Measurements from ENCODE around the gene DAPK3.
"Not testable (repeated sequence)": the region's sequence is repeated elsewhere in the genome, so short reads cannot be mapped to it uniquely, and the experiment has no call there.

Gene DAPK3

DNA sequence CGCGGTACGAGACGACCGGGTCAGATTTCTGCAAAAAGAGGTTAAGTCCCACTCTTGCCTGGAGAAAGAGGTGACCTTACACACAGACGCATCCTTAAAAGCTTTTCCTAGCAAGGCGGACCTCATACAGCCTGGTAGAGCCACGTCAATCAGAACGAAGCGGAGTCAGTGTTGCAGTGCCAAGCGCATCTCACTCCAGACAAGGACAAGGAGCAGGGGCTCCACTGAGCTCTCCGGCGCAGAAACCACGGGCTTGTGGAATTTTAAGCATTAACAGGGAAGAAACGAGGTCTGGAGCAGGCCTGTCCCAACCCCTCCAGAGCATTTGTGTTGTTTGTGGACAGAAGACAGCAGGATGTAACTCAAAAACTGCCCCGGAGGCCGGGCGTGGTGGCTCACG, 7.2 kb upstream of the DAPK3 start:
- DNase-seq (ENCODE audit: low spot score) = no peak

DNA sequence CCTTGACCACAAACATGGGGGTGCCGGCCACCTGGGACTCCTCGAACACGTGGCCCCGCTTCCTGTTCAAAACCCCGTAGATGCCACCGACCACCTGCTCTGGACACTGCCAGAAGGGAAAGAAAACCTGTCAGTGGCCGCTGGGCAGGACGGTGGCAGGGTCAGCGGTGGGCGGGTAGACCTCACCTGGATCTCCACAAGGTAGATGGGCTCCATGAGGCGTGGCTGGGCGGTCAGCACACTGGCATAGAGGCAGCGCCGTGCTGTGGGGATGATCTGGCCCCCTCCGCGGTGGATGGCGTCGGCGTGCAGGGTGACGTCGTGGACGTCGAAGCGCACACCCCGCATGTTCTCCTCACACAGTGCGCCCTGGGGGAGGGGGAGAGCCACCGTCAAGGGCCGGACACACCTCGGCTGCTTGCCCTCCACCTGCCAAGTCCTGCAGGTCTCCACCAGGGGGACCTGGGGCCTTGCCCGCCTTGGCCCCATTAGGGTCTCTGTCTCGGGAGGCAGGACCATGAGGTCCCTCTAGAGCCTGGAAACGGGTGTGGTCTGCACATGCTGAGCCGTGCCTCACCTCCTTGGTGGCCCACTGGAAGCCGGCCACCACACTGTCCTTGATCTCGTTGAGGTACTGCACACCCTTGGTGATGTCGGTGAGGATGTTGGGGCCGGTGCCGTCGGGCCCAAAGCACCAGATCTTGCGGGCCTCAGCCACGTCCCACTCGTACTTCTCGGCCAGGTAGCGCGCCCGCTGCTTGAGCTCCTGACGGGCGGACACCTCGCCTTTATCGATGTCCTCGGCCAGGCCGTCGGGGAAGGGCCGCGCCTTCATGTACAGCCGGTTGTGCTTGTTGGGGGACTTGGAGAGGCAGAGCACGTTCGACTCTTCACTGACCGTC, 6.6 kb upstream of the DAPK3 start:
- DNase-seq (ENCODE audit: low spot score) = no peak

- DNase-seq (ENCODE audit: low spot score) = no peak
Observed at GRCh38 chr19:3976495-3977241, 5.8 kb upstream of the DAPK3 start.

- no peak for DNase-seq (ENCODE audit: low spot score)
Observed at GRCh38 chr19:3975637-3976087, 4.8 kb upstream of the DAPK3 start.

- DNase-seq (ENCODE audit: low spot score) = no peak
Observed at GRCh38 chr19:3975144-3975543, 4.2 kb upstream of the DAPK3 start.

GRCh38 chr19:3970313-3970807, 539 bp downstream of the DAPK3 start:
- DNase-seq (ENCODE audit: low spot score) = no peak

DNA sequence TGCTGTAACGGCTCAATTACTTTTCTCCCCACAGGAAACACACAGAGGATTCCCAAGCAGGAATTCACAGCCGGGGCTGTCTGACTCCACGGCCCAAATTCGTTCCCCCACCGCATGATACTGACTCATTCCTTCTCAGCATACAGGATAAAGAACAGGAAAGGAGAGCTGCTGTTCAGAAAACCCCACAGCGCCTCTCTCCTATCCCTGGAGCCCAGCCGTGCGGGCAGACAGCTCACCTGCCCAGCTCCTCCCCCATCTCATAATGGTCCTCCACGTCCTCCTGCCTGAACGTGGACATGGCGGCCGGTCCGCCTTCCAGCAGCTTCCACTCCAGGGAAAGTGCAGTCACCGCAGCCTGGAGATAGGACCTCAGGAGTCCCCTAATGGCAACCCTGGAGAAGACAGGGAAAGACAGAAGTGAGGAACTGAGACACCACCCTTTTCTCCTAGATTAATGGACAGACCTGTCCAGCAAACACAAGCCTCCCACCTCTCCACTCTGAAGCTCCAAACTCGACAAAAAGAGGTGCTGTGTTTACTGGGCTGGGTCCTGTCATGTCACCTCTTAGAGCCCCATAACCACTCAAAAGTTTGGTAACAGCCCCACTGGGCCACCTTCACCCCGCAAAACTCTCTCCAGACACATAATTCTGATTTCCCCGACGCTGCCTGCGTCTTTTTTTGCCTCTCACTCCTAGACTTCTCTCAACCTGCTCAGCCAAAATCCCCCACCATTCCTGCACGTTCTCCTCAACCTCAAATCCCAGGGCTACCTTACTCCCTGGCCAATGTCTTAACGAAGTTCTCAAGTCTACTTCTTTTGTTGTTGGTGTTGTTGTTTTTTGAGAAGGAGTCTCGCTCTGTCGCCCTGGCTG, 1.2 kb downstream of the DAPK3 start:
- DNase-seq (ENCODE audit: low spot score) = no peak

- peak; percentile 96 for DNase-seq (ENCODE audit: low spot score)
Observed at GRCh38 chr19:3968556-3969434, 2.1 kb downstream of the DAPK3 start.

DNA sequence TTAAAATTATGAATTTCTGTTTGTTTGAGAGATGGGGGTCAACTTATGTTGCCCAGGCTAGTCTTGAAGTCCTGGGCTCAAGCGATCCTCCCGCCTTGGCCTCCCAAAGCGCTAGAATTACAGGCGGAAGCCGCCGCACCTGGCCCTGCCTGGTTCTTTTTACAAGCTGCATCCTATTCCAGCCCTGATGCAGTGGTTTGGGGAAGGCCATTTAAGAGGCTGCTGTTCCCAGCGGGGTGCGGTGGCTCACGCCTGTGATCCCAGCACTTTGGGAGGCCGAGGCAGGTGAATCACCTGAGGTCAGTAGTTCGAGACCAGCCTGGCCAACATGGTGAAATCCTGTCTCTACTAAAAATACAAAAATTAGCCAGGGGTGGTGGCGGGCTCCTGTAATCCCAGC, 2.9 kb downstream of the DAPK3 start:
- not testable (repeated sequence) for DNase-seq (ENCODE audit: low spot score)

DNA sequence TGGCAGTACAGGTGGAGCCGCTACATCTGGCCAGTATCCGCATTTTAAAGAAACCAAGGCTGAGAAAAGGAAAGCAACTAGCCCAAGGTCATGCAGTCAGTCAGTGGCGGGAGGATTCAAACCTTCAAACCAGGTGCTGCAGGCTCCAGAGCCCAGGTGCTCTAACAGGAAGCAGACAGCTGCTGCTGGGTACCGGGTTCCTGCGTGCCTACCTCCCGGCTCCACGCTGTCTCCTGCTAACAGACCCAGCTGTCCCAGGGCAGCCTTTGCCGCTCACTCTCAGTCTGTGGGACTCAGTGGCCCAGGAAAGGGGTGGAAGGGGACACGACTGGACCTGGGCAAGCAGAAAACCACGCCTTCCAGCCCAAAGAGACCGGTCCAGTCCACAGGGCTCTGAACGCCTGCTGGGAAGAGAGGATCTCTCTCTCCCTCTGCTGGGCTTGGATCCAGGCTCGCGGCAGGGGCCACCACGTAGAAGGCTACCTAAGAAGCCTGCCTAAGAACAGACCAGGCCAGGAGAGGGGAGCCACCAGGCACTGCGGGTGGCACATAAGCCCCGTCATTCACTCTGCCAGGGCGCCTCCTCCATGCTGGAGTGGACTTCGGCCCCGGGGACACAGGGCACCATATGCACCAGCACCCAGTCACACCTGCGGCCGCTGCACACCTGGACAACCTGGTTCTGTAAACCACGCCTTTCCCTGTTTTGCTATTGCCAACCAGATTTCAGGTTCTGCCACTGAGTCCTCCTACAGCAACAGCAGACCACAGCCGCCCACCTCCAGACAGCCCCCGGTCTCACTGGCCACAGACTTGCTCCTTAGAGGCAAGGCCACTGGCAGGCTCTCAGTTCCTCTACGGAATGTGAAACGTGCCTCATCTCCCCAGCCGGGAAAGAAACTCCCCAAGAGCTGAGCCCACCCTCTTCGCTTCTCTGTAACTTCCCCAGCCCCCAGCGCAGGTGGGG, 4.6 kb downstream of the DAPK3 start:
- no peak for DNase-seq (ENCODE audit: low spot score)

DNA sequence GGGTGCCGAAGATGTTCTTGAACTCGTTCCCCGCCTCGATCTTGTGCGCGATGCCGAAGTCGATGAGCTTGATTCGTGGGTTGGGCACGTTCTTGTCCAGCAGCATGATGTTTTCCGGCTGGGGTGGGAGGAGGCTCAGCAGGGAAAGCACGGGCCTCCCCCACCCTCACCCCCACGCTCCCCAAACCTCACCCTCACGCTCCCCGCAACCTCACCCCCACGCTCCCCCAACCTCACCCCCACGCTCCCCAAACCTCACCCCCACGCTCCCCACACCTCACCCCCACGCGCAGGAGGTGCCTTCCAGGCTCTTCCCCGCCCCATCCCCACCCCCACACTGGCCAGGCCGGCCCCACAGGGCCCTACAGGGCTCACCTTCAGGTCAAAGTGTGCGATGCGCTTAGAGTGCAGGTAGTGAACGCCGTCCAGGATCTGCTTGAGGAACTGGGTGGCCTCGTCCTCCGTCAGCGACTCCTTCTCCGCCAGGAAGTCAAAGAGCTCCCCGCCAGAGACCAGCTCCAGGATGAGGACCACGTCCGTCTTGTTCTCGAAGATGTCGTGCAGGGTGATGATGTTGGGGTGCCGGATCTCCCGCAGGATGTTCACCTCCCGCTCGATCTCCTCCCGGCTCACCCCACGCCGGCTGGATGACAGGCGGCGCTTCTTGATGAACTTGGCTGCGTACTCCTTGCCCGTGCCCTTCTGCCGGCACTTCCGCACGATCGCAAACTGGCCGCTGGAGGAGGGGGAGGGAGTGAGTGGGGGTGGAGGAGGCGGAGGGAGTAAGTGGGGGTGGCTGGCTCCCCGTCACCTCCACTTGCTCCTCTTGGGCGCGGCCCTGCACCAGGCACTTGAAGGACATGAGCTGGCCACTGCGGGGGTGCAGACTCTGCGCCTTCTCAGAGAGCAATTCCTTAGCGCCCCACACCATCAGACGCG, 6.4 kb downstream of the DAPK3 start:
- no peak for DNase-seq (ENCODE audit: low spot score)

DNA sequence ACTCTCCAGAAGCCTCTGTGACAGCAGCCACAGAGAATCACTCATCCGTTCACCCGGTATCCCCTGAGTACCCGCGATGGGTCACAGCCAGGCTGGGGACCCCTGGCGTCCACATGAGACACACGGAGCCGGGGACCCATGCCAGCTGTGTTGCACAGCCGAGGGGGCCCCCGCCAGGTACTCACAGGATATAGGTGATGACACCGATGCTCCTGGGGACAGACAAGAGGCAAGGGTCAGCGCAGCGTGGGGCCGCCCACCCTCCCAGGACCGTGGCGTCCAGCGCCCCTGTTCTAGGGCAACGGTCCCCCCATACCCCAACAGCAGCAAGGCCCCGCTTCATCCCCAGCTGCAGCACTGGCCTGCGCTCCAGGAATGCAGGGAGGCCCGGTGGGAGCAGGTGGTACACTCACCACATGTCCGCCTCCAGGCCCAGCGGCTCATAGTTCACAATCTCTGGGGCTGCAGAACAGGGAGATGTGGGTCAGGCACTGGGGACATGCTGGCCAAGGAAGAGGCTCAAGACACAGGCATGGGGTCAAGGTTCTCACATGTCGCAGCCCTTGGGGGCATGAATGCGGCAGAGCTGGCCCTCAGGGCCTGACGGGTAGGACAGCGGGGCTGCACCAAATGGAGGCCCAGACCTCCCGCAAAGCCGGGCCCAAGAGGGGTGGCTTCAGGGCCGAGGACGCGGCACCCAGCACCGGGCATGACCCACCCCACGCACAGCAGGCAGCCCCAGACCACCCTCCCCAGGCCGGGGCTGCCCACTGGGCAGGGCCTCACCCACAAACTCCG, 7.2 kb downstream of the DAPK3 start:
- DNase-seq (ENCODE audit: low spot score) = no peak

- no peak for DNase-seq (ENCODE audit: low spot score)
Observed at GRCh38 chr19:3961007-3961406, 9.9 kb downstream of the DAPK3 start.

DNA sequence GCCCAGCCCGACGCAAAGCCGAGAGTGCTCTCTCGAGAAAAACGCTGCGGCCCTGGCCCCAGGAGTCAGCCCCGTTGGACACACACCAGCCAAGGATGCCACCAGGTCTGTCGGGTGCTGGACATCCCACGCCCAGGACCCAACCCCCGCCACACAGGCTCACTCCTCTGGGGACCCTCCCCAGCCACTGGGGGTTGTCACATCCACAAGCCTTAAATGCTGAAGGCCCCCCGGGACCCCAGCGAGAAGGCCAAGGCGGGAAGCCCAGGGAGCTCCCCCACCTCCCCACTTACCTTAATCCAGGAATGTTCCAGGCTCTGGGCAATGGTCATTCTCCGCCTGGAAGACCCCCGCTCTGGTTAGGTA, 11.2 kb downstream of the DAPK3 start:
- DNase-seq (ENCODE audit: low spot score) = no peak

DNA sequence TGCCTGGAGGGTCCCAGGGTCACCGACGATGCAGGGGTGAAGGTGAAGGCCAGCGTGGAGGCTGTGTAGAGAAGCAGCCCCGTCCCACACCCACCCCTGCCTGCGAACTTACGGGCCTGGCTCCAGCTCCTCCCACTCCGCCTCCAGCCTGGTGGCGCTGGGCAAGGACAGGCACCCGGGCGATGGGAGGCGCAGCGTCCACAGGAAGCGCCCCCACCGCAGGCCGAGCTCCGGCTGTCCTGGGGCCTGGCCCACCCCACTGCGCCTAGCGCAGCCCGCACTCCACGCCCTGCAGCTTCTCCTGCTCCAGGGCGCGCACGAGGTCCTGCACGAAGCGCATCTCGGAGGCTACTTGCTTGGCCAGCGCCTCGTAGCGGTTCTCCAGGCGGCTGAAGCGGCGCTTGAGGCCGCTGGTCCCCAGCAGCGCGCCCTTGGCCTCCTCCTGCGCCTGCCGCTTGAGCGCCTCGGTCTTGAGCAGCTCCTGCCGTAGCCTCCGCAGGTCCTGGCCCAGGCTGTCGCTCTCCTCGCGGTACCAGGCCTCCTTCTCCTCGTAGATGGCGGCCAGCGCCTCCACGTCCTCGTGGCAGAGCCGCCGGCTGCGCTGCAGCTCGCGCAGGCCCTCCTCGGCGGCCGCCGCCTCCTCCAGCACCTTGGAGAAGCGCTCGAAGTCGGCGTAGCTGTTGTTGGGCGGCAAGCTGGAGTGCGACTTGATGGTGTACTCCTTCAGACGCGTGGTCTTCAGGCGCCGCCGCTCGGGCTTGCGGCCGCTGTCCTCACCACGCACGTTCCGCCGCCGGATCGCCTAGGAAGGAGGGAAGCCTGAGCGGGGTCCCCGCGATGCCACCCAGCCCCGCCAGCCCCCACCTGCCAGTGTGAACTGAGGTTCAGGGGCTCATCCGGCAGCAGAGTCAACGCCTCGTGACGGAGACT, 11.8 kb downstream of the DAPK3 start:
- no peak for DNase-seq (ENCODE audit: low spot score)

DNA sequence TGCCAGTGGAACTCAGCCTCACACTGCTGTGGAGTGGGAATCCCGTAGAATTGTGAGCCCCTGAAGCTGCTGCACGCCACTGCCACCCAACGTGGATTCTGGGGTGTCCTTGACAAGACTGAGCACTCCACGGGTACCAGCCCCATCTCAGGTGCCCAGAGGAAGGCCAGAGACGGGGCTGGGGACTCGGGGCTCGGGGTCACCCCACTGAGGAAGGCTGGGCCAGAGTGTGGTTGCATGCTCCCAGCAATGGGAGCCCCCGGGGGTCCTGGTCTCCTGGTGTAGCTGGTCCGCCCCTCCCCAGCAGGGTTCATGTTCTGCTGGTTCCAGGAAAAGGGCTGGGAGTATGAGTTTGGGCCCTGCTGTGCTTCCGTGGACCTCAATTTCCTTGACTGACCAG, 15.2 kb downstream of the DAPK3 start:
- no peak for DNase-seq (ENCODE audit: low spot score)

GRCh38 chr19:3955276-3955675, 15.6 kb downstream of the DAPK3 start:
- not testable (repeated sequence) for DNase-seq (ENCODE audit: low spot score)
